Measurements from ENCODE around the gene CSMD2.
"Not testable (repeated sequence)": the region's sequence is repeated elsewhere in the genome, so short reads cannot be mapped to it uniquely, and the experiment has no call there.

CSMD2 gene

DNA sequence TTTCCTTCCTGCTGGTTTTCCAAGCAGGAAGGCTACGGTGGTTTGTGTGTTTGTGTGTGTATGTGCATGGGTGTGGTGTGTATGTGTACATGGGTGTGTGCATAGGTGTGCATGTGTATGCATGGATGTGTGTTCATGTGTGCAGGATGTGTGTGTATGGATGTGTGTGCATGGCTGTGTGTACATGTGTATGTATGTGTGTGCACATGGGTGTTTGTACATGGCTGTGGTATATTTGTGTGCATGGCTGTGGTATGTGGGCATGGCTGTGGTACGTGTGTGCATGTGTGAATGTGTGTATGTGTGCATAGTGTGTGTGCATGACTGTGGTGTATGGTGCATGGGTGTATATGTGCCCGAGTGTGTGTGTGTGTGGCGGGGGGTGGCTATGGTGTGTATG is 24.0 kb upstream of the CSMD2 start:
- no peak for DNase-seq (ENCODE audit: low read depth)
- TF ChIP-seq, protein P1, sequence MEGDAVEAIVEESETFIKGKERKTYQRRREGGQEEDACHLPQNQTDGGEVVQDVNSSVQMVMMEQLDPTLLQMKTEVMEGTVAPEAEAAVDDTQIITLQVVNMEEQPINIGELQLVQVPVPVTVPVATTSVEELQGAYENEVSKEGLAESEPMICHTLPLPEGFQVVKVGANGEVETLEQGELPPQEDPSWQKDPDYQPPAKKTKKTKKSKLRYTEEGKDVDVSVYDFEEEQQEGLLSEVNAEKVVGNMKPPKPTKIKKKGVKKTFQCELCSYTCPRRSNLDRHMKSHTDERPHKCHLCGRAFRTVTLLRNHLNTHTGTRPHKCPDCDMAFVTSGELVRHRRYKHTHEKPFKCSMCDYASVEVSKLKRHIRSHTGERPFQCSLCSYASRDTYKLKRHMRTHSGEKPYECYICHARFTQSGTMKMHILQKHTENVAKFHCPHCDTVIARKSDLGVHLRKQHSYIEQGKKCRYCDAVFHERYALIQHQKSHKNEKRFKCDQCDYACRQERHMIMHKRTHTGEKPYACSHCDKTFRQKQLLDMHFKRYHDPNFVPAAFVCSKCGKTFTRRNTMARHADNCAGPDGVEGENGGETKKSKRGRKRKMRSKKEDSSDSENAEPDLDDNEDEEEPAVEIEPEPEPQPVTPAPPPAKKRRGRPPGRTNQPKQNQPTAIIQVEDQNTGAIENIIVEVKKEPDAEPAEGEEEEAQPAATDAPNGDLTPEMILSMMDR (IDR thresholded peaks at IDR 0.05; ENCODE audit: control insufficient read depth, insufficient read depth, low read depth, low read length, missing control alignments): no peak

DNA sequence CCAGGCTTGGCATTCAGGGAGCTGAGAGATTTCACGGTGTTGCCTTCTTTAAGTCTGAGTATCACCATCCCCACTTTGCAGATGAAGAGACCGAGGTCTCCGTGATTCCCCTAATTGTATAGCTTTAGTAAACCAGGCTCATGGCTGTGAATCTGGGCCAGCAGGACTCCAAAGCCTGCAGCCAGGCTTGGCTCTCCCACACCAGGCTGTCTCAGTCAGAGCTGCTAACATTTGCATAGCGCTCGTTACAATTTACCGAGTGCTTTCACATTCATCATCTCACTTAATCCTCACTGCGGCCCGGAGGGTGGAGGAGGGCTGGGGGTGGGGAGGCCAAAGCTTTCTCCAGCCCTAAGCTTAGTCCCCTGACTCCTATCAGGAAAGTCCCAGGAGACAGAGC is 23.4 kb upstream of the CSMD2 start:
- H3K4me3 ChIP-seq (ENCODE audit: control insufficient read depth, low read depth, low read length): no peak overlapping the region
- TF ChIP-seq, protein P1 (IDR thresholded peaks at IDR 0.05; ENCODE audit: control insufficient read depth, insufficient read depth, low read depth, low read length, missing control alignments): no peak
- DNase-seq (ENCODE audit: low read depth): no peak

More for the DNA sequence above, 24.0 kb upstream of the CSMD2 start:
- no peak overlapping the region for H3K4me3 ChIP-seq (ENCODE audit: control insufficient read depth, low read depth, low read length)

DNA sequence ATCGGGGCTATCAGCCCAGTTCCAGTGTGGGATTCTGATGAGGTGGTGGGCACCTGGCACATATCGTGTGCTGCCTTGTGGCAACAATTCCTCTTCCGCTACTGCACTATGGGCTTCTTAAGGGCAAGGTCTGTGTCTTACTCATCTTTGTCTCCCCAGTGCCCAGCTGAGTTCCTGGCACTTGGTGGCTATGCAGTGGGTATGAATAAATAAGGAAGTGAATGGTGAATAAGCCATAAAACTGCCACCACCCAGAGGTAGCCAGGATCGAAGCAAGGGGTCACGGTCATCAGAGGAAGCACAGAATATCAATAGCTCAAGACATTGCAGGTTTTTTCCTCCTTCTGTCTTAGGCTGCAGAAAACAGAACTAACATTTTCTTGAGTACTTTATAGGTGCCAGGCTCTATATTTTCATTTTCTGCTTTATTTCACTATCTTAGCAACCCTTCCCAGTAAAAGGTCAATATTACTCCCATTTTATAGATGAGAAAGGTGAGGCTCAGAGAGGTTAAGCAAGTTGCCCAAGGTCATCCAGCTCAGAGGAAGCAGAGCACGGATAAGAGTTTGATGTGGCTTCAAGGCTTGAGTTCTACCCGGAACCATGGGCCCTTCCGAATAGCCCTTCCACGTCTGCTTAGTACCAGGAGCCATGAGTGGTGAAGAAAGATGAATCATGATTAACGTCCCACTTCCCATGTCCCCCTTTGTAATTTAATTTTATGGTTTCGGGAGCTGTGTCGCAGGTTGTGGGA is 21.9 kb upstream of the CSMD2 start:
- TF ChIP-seq, protein P1 (IDR thresholded peaks at IDR 0.05; ENCODE audit: control insufficient read depth, insufficient read depth, low read depth, low read length, missing control alignments): no peak
- no peak for DNase-seq (ENCODE audit: low read depth)

DNA sequence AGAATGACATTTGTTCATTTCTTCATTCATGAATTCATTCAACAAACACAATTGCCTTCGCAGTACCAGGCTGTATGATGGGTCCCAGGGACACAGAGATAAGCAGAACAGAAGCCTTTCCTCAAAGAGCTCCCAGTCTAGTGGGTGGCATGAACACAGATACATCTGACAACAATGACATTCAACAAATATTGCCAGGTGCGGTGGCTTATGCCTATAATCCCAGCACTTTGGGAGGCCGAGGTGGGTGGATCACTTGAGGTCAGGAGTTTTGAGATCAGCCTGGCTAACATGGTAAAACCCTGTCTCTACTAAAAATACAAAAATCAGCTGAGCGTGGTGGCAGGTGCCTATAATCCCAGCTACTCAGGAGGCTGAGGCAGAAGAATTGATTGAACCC is 18.4 kb upstream of the CSMD2 start:
- DNase-seq (ENCODE audit: low read depth); H3K4me3 ChIP-seq (ENCODE audit: control insufficient read depth, low read depth, low read length): not testable (repeated sequence)

More for the DNA sequence above, 21.9 kb upstream of the CSMD2 start:
- H3K4me3 ChIP-seq (ENCODE audit: control insufficient read depth, low read depth, low read length): no peak overlapping the region

DNA sequence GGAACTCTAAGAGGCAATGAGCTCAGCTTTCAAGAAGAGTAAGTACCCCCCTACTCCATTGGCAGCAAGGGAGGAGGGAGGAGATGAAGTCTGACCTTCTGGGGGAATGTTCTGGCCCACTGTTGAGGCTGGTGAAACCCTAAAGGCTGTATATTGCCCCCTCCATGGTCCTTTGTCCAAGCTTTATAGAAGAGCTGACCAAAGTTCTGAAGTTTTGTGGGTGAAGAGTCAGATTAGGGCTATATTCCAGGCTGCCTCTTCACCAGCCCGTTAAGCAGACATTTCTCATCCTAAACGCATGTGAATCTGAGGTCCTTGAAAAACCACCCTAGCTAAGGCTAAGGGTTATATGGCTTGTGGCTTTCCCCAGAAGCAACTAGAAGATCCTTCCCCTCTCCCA is 13.0 kb upstream of the CSMD2 start:
- DNase-seq (ENCODE audit: low read depth): no peak
- TF ChIP-seq, protein P1 (IDR thresholded peaks at IDR 0.05; ENCODE audit: control insufficient read depth, insufficient read depth, low read depth, low read length, missing control alignments): no peak
- H3K4me3 ChIP-seq (ENCODE audit: control insufficient read depth, low read depth, low read length): no peak overlapping the region

GRCh38 chr1:34176830-34177603 is 12.0 kb upstream of the CSMD2 start, which contains the start of gene C1orf94:
Gene C1orf94 (plus strand): TSS chr1:34176907. CDS start chr1:34177790, 883 bp downstream.
- DNase-seq (ENCODE audit: low read depth): no peak
- no peak within 1 kb of the TSS for H3K4me3 ChIP-seq (ENCODE audit: control insufficient read depth, low read depth, low read length)
- TF ChIP-seq, protein P1 (IDR thresholded peaks at IDR 0.05; ENCODE audit: control insufficient read depth, insufficient read depth, low read depth, low read length, missing control alignments): no peak

GRCh38 chr1:34175744-34176143 is 10.7 kb upstream of the CSMD2 start:
- DNase-seq (ENCODE audit: low read depth): no peak
- TF ChIP-seq, protein P1 (IDR thresholded peaks at IDR 0.05; ENCODE audit: control insufficient read depth, insufficient read depth, low read depth, low read length, missing control alignments): no peak
- no peak overlapping the region for H3K4me3 ChIP-seq (ENCODE audit: control insufficient read depth, low read depth, low read length)
